Left kidney (tissue), 2 donors: ENCODE results near the gene RAB3A. TPM values are rescaled to one million over a fixed set of nuclear protein-coding genes. Genes with fewer than 3 reads are reported as not detected.
"Not testable (repeated sequence)": the region's sequence is repeated elsewhere in the genome, so short reads cannot be mapped to it uniquely, and the experiment has no call there.

ENCODE experiments used
- DNase-seq: peaks from one replicate; pipeline ENCODE4 v3.0.0-alpha.2; 2013
- polyA plus RNA-seq: library from polyadenylated mRNA; unstranded; fragments of 120-200 nt; gene quantifications from one replicate; pipeline ENCODE4 v1.2.1, GENCODE V29; 2013; ENCODE audit not compliant: insufficient read length

The RAB3A gene
- polyA plus RNA-seq, 1 donor = 3.8 TPM

DNA sequence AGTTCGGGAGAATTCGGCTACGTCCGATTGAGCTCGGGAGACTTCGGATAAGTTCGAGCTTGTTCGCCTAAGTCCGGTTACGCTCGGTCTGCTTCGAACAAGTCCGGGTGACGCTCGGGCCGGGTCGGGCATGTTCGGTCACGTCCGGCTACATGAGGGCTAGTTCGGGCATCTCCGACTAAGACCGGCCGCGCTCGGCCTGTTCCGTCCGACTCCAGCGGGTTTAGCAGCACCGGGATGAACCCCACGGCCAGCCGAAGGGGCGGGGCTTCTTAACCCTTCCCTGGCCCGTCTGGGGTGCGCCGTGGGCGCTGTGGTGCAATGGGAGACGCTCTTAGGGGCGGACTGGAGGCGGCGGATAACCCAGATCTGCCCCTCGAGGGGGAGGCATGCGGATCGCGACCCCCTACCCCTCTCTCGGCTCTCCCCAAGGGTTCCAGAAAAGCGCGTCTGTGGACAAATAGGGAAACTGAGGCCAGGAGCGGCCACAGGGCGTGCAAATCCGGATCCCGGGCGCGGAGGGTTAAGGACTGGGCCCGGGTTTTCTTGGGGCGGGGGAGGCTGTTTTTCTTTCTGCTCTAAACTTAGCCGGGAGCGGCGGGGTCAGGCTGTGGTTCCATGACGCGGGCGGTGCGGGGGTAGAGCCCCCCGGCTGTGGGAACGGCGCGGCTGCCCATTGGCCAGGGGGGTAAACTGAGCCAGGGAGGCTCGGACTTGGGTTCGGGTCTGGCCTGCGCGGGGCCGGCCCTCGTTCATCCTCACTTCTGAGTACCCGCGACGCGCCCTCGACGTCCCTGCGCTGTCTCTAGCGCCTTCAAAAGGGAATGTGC, 20.9 kb upstream of the RAB3A start:
- peak; percentile 96 for DNase-seq

- DNase-seq = no peak
Measured at GRCh38 chr19:18223860-18224524, 20.1 kb upstream of the RAB3A start.

DNA sequence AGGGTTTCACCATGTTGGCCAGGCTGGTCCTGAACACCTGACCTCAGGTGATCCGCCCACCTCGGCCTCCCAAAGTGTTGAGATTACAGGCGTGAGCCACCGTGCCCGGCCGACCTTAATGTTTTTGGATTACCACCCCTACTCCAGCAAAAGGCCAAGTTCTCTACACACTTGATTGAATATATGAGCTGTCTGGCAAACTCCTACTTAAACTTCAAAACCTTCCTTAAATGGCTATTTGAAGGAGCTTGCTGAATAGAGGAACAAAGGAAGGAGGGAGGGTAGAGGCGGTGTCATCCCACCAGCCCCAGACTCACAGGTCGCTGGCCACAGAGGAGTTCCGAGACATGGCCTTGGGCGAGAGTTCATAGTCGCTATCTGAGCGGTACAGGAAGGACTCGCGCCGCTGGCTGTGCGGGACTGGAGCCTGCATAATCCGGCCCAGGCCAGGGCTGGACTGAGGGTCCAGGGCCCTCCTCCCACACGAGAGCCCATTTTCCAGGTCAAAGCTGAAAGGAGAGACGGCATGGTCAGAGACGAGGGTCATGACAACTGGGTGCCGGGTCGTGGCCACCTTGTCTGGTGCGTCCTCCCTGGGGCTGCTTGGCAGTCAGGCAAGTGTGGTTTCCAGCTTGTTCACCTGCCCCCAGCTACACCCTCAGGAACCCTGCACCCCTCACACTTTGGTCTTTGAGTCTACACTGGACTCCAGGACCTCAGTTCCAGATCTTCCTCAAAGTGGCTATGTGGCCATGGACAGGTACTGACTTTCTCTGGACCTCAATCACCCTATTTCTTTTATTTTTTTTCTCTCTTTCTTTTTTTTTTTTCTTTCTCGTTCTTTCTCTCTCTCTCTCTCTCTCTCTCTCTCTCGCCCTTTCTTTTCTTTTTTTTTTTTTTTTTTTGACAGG, 18.2 kb upstream of the RAB3A start:
- no peak for DNase-seq

GRCh38 chr19:18220632-18221275, 16.9 kb upstream of the RAB3A start:
- no peak for DNase-seq

GRCh38 chr19:18219911-18220631, 16.2 kb upstream of the RAB3A start:
- DNase-seq = no peak

DNA sequence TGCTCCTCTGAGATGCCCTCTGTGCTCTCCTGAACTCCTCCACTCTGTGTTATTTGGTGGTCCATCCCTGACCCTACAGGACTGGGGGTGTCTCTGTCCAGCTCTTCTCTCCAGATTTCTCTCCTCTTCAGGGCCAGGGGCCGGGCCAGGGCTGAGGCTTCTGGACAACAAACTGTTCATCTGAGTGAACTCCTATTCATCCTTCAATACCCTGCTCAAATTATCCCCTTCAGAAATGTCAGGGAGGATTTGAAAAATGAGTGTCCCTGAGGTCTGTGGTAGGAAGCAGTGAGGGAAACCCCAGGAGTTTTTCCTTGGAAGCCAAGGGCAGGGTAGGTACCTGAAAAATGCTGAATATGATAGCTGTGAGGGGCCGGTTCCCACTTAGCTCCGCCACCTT, 14.8 kb upstream of the RAB3A start:
- no peak for DNase-seq

GRCh38 chr19:18218159-18218558, 14.3 kb upstream of the RAB3A start:
- DNase-seq = no peak

- DNase-seq = no peak
Measured at GRCh38 chr19:18216789-18217188, 12.9 kb upstream of the RAB3A start.

DNA sequence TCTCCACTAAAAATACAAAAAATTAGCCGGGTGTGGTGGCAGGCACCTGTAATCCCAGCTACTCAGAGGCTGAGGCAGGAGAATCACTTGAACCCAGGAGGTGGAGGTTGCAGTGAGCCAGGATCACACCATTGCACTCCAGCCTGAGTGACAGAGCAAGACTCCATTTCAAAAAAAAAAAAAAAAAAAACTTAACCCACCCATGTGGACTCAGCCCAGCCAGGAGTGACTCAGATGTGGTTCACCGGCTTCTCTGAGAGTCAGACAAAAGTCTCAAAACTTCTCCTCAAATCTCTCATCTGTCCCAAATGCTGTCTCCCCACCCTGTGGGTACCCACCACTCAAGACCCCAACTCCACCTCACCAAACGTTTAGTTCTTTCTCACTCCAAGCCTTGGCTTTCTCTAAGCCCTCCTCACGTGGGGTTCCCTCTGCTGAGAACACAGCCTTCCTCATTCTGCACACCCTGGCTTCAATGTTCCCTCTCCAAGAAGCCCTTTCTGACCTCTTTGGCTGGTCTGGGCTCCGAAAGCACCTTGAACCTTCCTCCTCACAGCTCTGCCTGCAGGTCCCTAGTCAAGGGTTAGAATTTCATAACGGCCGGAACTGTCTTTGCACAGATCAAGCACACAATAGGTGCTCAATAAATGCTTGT, 11.1 kb upstream of the RAB3A start:
- no peak for DNase-seq

DNA sequence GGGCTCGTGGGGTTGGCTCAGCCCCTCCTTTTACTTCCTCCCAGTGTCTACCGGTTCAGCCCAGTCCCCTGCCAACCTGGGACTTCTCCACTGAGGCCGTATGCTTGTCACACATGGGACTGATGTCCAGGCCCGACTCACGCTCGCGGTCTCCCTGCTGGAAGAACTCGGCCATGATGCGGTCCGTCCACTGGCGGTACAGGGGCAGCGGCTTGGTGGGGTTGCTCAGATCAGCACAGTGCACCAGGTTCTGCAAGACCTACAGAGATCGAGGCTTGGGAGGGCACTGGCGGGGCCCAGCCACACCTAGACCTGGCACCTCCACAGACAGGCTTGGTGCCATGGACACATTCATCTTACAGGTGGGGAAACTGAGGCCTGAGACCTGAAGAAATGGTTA, 7.8 kb upstream of the RAB3A start:
- DNase-seq = no peak

DNA sequence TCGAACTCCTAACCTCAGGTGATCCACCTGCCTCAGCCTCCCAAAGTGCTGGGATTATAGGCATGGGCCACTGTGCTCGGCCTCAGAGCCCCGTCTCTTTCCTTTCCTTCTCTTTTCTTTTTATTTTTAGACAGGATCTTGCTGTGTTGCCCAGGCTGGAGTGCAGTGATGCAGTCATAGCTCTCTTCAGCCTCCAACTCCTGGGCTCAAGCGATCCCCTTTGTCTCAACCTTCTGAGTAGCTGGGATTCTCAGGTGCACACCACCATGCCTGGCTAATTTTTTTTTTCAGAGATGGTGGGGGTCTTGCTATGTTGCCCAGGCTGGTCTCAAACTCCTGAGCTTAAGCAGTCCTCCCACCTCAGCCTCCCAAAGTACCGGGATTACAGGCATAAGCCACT, 6.1 kb upstream of the RAB3A start:
- DNase-seq = not testable (repeated sequence)

- no peak for DNase-seq
Measured at GRCh38 chr19:18208098-18208951, 4.5 kb upstream of the RAB3A start.

- DNase-seq = no peak
Measured at GRCh38 chr19:18206018-18206417, 2.2 kb upstream of the RAB3A start.

DNA sequence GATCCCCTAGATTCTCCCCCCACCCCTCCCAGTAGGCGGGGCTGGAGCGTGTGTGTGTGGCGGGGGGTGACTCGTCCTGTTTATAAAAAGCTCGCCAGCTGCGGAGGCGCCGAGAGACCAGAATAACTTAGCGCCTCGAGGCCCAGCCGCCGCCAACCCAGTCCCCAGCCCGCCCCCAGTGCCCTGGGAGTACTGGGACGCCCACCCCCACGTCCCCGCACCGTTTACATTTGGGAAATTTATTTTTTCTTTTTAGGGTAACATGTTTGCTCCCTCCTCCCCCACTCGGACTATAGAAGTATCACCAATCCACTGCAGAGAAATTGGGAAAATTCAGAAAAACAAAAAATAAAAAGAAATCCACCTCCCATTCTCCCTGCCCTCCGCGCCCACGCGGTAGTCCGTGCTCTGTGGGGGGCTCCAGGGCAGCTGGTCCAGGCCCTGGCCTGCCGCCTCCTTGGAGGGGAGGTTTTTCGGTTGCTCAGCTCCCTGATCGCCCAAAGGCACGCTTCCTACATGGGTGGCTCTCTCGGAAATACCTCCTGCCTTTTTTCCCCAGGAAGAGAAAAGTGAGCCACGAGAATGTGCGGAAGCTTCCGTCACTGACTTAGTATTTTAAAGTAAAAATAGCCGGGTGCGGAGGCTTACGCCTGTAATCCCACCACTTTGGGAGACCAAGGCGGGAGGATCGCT, 1.5 kb upstream of the RAB3A start:
- peak; percentile 85 for DNase-seq

GRCh38 chr19:18204394-18205199, 755 bp upstream of the RAB3A start:
- DNase-seq = peak; percentile 90

DNA sequence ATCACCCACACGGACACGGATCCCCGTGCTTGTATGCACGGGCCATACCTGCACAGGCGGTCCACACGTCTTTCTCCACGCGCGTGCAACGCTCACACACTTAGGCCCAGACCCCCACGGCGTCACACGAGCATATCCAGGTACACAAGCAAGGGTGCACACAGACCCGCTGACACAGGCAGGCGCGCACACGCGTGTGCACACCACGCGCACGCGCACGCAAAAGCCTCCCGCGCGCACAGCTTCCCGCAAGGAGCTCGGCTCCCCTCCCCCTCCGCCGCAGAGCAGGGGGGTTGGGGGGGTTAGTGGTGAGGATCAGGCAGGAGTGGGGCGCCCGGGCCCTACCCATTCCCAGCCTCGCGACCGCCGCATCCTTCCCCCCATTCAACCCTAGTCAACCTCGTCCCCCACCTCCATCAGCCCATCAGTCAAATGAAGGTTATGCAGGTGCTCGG, 407 bp downstream of the RAB3A start:
- DNase-seq = no peak

GRCh38 chr19:18202778-18203407, 949 bp downstream of the RAB3A start:
- DNase-seq = no peak

GRCh38 chr19:18202397-18202777, 1.5 kb downstream of the RAB3A start:
- no peak for DNase-seq
